Stimulated activated CD8-positive, alpha-beta memory T cell treated with anti-CD3 and anti-CD28 coated beads, Interleukin-12 subunit alpha, Interleukin-12 subunit beta, amount 100 ng/mL, for 1 hour (primary cell): ENCODE results near the gene SMAD3.
"Not testable (repeated sequence)": the region's sequence is repeated elsewhere in the genome, so short reads cannot be mapped to it uniquely, and the experiment has no call there.

Source experiments
- DNase-seq: peaks from one replicate; pipeline ENCODE4 v3.0.0-alpha.2; 2020; ENCODE audit warnings: low read depth

The SMAD3 gene

DNA sequence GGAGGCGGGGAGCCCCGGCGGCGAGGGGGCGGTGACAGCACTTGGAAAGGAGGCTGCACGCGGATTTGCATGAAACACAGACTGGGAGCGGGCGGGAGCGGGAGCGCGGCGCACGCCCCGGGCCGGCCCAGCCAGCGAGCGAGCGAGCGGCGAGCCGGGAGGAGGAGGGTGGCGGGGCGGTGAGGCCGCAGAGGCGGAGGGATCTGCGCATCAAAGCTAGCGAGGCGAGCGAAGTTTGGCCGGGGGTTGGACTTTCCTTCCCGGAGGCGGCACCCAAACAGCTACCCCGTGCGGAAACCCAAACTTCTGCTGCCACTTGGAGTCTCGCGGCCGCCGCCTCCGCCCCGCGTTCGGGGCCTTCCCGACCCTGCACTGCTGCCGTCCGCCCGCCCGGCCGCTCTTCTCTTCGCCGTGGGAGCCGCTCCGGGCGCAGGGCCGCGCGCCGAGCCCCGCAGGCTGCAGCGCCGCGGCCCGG is at the start of gene SMAD3:
Gene SMAD3, plus strand, starts transcription at position 72 of the 475 bp plus-strand sequence. CDS start 553 bp downstream, outside the sequence.
- DNase-seq: peak; percentile 47

DNA sequence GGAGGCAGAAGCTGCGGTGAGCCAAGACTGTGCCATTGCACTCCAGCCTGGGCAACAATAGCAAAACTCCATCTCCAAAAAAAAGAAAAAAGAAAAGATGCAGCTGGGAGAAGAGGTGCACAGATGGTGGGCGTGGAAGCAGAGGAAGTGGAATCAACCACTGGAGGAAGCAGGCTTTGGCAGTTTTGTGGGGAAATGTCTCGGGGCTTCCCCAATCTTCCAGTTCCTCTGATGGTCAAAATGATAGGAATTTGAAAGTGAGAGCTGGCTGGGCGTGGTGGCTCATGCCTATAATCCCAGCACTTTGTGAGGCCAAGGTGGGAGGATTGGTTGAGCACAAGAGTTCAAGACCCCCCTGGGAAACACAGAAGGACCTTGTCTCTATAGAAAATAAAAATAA is 48.1 kb upstream of the SMAD3 start:
- DNase-seq: no peak

DNA sequence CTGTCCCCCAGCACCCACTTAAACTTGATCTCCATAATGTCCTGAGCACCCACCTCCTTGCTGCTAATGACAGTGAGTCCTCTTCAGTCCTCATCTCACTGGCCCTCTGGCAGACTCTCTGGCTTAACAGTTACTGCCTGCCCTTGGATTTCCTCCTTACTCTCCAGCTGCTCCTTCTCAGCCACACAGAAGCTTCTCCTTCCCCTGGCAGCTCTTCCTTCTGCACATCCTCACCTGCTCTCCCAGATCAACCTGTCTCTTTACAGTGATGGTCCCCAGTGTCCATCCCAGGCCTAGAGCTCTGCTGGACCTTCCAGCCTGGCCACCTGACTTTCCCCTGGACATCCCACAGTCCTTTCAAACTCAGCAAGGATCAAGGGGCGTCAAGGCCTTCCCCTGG is 47.4 kb upstream of the SMAD3 start:
- DNase-seq: no peak

DNA sequence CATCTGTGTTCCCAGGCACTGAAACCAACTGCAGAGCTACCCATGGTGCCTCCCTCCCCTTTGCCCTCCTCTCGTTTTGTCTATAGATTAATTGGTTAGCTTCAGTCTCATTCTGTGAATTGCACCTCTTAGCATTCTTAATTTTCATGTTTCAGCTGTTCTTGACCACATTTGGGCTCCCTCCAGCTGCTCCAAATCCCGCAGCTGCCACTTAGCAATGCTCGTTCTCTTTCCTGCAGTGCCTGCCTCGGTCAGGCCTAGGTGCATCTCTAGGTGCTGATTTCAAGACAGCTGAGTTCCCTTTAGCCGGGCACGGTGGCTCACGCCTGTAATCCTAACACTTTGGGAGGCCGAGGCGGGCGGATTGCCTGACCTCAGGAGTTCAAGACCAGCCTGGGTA is 47.0 kb upstream of the SMAD3 start:
- DNase-seq: no peak

DNA sequence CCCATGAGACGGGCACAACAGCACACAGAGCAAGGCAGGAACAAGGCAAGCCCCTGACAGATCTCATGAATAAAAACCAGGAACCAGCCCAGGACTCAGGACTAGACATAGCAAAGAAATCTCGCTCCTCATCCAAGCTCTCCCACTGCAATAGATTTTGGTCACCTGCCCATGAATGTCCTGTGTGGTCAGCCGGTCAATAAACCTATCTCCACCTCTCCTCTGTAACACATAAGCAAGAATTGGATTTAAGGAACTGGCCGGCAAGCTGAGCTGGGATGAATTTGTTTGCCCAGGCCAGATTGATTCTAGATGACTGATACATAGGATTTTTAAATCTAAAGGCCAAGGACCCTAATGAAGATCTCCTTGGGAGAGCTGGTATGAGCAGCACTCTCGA is 46.3 kb upstream of the SMAD3 start:
- DNase-seq: no peak

DNA sequence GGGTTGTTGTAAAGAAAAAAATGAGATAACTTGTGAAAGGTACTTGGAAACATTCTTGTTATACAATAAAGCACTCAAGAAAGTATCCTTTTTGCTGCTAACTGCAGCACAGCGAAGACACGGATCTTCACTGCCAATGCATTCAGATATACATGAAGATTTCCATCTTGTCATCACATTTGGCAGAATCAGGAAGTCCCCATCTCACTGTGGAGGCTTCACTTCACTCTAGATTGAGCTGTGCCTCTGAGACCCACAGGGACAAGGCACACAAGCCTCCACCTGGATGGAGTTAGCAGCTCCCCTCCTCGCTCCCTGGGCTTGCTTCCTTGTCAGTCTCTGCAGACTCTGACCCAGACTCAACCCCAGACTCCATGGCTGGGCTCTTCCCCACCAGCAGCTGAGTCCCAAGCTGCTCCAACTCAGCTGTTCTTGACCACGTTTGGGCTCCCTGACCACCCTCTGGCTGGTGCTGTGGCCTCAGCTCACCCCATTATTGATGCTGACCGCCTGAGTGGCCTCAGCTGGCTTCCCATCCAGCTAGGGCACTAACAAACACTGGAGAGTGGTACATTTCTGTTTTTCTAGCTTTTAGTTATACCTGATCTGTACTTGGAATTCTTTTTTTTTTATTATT is 45.4 kb upstream of the SMAD3 start:
- no peak for DNase-seq

DNA sequence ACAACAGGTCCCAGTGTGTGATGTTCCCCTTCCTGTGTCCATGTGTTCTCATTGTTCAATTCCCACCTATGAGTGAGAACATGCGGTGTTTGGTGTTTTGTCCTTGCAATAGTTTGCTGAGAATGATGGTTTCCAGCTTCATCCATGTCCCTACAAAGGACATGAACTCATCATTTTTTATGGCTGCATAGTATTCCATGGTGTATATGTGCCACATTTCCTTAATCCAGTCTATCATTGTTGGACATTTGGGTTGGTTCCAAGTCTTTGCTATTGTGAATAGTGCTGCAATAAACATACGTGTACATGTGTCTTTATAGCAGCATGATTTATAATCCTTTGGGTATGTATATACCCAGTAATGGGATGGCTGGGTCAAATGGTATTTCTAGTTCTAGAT is 44.7 kb upstream of the SMAD3 start:
- not testable (repeated sequence) for DNase-seq

DNA sequence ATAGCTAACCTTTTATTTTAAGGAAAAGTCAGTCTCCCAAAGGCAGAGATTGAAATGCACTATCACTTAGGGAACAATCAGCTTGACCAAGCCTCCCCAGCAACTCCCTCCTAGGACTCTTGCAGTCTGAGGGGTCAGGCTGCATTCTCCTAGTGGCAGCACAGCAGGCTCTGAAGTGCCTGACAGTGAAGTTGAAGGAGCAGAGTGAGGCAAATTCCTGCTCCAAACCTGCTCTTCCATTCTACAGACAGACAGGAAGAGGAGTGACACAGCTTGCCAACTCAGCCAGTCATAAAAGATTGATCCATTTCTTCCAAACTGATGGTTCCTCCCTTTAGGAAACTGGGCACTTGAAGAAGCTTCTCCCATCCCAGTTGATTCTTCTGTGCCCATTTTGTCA is 43.9 kb upstream of the SMAD3 start:
- no peak for DNase-seq

DNA sequence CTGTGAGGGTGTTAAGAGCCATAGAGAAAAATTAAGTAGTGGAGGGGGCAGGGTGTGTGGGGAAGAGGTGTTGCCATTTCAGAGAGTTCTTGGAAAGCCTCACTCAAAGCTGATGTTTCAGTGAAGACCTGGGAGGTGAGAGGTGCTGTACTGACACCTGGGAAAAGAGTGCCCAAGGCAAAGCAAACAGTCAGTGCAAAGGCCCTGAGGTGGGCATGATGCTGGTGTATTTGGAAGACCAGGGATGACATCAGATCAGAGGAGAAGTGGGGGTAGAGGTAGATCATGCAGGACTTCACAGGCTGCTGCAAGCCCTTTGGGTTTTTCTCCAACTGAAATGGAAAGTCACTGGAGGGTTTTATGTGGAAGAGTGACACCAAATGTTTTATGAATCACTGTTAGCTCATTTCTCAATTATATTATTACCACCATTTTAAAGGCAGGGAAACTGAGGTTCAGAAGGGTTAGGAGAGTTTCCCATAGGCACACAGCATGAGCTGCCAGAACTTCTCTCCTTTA is 42.8 kb upstream of the SMAD3 start:
- no peak for DNase-seq

DNA sequence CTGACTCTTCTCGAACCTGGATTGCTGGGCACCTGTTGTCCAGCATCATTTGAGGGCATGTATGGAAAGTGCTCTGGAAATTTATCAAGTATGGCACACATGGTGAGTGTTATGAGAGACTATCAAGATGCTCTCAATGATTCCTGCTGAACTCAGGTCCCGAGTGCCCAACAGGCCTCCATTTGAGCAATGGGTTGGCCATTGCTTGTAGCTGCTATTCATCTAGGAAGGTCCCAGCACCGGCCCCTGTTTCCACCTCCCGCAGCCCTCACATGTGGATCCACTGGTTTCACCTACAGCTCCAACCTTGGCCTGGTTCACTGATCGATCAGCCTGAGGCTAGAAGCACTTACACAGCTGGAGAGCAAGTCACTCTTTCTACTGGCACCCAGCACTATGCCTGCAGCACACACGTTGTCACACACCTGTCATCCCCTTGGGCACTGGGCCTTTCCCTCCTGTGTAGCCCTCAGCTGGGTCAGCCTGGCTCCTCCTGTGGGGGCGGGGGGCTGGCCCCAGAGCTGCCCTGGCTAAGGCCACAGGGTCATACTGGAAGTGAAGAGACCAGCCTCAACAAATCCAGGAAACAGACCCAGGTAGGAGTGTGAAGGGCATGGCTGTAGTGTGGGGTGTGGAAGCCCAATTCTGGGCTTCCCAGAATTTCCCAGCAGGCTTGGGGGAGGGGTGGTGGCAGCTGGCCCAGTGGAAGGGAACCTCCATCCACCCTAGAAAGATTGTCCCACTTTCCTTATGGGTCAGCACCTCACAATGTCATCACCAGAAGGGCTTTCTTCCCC is 41.7 kb upstream of the SMAD3 start:
- DNase-seq: no peak

DNA sequence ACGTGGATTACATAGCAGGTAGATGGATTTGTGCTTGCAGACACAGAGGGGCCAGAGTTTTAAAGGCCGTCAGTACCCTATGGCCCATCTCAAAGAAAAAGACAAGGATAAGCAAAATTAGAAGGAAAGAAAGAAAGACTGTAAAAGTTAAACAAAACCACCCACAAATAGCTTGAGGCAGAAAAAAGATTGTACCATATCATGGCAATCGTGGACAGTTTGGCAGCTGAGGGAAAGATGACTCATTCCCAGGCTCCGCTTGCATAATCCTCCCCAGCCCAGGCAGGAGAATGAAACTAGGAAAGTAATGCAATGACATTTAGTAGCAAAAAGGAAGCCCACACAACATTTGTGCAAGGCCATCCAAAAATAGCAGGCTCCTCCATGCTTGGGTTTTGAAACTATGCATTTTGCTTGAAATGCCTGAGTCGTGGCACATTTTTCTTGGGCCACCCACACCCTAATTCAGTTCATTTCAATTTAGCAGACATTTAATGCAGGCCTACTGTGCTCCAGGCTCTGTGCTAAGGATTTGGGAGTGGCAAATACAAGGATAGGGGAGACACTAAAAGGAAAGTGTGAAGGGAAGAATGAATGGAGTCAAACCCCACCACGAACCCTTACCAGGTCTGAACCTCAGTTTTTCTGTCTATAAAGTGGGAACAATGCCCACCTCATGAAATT is 40.9 kb upstream of the SMAD3 start:
- DNase-seq: no peak

DNA sequence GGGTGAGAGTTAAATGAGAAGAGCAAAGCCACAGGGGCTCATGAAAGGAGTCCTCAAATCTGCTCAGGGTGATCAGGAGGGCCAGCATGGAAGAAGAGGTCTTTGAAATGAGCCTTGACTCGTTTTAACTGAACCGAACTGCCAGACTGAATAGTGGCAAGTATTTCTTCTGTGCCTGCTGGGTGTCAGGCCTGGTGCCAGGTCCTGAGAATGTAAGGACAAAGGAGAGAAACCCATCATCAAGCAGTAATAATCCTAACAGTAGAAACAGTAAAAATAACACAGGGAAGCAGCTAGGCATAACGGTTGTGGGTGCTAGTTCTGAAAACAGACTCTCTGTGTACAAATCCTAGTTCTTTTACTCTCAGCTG is 40.4 kb upstream of the SMAD3 start:
- DNase-seq: no peak

DNA sequence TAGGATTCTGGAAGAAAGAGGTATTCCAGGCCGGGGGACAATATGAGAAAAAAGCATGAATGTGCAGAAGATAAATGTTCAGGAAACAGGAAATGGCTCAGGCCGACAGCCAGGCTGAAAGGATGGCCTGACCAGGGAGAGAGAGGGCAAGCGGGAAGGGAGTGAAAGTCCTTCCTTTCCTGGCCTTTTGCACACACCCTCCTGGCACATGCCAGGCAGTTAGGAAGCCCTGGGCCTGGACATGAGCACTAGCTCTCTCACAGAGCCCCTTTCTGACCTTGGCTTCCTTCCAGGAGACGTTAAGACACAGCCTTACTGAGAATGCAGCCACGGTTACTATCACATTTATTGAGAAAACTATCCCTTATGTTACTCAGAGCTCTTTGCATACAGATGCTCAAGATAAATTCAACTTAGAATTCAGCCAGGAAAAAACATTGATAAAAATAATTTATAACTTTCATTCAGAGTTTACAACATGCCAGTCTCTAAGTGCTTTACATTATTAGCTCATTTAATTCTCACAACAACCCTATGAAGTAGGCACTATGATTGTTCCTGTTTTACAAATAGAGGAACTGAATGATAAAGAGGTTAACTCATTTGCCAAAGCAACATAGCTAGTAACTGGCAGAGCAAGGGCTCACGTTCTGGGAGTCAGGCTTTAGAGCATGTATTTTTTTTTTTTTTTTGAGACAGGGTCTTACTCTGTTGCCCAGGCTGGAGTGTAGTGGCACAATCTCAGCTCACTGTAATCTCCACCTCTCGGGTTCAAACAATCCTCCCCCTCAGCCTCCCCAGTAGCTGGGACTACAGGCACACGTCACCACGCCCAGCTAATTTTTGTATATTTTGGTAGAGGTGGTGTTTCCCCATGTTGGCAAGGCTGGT is 39.4 kb upstream of the SMAD3 start:
- DNase-seq: no peak

DNA sequence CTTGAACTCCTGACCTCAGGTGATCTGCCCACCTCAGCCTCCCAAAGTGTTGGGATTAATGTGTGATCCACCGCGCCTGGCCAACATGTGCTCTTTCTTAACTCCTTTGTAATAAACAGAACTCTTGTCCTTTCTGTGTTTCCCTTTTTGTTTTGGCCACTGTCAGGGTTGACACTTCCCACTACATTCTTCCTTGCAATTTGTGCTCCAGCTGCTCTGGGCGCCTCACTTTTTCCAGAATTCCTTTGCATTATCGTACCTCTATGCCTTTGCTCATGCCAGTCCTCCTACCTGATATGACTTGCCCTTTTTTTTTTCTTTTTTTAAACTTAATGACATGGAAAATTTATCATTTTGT is 38.8 kb upstream of the SMAD3 start:
- no peak for DNase-seq

DNA sequence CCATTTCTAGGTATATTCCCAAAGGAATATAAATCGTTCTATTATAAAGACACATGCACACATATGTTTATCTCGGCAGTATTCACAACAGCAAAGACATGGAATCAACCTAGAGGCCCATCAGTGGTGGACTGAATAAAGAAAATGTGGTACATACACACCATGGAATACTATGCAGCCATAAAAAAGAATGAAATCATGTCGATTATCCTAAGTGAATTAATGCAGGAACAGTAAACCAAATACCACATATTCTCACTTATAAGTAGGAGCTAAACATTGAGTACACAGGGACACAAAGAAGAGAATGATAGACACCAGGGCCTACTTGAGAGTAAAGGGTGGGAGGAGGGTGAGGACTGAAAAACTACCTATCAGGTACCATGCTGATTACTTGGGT is 37.0 kb upstream of the SMAD3 start:
- DNase-seq: not testable (repeated sequence)

DNA sequence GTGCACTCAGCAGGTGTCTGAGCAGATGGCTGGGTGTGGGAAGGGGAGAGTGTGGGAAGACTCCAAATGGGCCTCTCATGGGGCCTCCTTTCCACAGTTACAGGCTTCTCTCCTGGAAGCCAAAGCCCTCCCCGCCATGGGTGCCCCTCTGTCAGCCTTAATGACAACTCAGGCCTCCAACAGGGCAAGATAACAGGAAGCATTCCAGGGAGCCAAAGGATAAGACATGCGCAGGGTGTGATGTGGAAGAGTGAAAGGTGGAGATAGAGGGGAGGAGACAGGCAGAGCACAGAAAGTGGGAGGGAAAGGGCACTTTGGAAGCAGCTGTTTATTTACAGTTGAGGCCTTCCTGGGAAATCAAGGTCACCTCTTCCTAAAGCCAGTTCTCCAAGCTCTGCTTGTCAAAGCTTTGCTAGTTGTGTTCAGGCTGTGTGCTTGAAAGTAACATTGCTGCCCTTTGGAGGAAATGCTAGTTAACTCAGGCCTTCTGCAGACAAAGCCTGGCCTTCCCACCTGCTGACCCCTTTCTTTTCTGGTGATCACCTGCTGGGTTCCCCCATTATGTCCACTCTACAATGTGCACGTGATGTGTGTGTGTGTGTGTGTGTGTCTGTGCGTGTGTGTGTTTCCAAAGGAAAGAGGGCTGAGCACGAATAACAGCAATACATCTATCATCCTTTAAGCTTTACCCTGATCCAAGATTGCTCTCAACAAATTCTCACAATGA is 35.2 kb upstream of the SMAD3 start:
- no peak for DNase-seq

DNA sequence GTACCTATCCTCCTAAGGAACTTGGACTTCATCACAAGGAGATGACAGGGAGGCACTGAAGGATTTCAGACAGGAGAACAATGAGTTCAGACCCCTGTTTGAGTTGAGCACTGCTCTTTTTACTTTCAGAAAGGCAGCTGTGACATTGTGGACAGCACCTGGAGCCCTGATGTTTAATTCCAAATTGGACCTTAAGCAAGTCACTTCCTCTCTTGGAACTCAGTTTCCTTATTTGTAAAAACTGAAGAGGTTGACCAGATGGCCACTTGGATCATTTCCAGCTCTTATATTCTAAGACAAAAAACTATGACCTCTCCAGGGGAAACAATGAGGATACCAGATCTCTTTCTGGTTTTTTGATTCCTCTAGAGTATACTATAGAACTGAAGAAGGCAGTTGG is 34.1 kb upstream of the SMAD3 start:
- no peak for DNase-seq

DNA sequence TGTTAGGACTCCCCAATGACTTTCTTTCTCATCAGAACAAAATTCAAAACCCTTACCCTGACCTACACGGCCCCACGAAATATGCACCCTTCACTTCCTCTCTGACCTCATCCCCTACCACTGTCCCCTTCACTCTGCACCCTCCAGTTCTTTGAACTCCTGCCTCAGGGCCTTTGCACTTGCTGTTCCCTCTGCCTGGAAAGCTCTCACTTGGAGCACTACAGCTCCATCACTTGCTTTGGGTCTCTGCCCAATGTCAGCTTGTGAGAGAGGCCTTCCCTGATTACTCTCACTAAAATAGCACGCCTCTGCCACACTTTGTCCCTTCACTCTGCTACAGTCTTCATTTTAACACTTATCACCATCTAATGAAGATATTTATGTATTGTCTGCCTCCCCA is 32.8 kb upstream of the SMAD3 start:
- no peak for DNase-seq

DNA sequence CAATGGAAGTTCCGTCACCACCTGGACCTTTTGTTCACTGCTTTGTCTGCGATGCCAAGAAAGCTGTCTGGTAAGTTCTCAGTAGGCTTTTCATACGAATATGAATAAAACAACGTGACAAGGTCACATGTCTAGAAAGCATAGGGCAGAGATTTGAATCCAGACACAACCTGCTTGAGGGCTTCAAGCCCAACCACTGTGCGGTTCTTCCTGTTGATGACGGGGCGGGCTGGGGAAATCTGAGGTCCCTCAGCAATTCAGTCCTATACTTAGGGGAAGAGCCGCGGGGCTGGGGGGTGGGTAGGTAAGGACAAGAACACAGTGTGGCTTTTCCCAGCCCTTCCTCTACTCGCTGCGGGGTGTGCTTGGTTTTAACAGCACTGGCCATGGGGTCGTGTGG is 32.4 kb upstream of the SMAD3 start:
- DNase-seq: no peak

DNA sequence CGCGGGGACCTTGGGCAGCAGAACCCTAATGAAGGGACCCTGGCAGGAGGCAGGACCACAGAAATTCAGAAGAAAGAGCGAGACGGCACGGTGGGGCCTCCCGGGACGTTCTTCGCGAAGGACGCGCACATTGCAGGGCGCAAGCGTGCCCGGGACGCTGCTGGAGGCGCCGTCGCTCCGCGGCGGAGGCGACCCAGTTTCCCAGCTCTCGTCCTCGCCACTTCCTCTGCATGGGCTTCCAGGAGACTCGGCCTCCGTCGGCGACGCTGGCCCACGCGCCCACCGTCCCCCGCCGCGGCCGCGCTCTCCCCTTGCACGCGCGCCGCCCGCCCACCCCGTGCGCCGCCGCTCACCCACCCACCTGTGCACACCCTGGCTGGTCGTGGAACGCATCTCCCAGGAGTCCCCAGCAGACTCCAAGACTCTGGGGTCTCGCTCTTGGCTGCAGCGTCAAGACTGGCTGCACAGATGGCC is 31.8 kb upstream of the SMAD3 start:
- no peak for DNase-seq

DNA sequence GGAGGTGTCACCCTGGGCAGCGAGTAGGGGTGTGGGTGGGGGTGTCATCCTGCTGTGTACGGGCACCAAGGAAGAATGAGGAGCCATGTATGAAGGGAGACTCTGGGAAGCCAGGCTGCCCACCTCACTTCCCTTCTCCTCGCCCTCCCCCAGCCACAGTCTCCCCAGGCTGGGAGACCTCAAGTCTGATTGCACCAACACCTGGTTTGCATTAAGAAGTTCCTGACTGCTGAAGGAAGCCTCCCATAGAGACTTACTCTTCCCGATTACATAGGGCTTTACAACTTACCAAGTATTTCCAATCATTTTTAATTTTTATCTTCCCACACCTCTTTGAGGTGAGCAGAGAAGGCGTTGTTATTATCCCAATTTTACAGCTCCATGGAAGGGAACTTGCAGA is 29.5 kb upstream of the SMAD3 start:
- no peak for DNase-seq
